ENCODE results near the gene PKIB.

DNA sequence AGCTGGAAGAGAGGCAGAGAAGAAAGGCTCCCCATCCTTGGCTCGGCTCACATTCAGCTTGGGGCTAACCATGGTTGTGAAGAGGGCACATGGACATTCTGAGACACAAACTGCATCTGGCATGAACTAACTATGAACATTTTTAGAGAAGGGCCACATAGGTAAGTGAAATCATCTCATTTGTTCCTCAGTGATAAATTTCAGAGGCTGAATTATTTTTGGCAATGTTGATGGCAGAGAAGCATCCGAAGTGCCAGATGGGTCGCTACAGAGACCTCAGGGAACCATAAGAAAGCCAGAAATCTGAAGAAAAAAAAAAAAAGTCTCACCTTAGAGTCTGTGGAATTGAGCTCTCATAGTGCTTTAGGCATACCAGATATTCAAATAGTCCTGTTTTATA is 120.1 kb downstream of the PKIB start:
- TF ChIP-seq, protein P1, sequence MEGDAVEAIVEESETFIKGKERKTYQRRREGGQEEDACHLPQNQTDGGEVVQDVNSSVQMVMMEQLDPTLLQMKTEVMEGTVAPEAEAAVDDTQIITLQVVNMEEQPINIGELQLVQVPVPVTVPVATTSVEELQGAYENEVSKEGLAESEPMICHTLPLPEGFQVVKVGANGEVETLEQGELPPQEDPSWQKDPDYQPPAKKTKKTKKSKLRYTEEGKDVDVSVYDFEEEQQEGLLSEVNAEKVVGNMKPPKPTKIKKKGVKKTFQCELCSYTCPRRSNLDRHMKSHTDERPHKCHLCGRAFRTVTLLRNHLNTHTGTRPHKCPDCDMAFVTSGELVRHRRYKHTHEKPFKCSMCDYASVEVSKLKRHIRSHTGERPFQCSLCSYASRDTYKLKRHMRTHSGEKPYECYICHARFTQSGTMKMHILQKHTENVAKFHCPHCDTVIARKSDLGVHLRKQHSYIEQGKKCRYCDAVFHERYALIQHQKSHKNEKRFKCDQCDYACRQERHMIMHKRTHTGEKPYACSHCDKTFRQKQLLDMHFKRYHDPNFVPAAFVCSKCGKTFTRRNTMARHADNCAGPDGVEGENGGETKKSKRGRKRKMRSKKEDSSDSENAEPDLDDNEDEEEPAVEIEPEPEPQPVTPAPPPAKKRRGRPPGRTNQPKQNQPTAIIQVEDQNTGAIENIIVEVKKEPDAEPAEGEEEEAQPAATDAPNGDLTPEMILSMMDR (IDR thresholded peaks at IDR 0.05) = no peak
- no peak for TF ChIP-seq POLR2A (IDR thresholded peaks at IDR 0.05)

Data from ovary (tissue), 3 donors.